IMR-90 (cell line): Measurements from ENCODE around the gene LINC00237.

Source experiments
- NFE2L2 ChIP-seq: fragments of 150-350 bp; IDR thresholded peaks from 2 replicates; pipeline ENCODE4 v1.6.1; 2016; ENCODE audit warnings: low read depth, mild to moderate bottlenecking, low read length
- POLR2A ChIP-seq: IDR thresholded peaks from 2 replicates; pipeline ENCODE4 v1.6.1; 2012; ENCODE audit warnings: mild to moderate bottlenecking, low read depth, low read length
- RAD21 ChIP-seq: IDR thresholded peaks from 2 replicates; pipeline ENCODE4 v1.6.1; 2012; ENCODE audit warnings: low read length, improper control_type of control experiment
- RCOR1 ChIP-seq: IDR thresholded peaks from 2 replicates; pipeline ENCODE4 v1.6.1; 2012; ENCODE audit warnings: mild to moderate bottlenecking, low read length, improper control_type of control experiment; ENCODE audit not compliant: insufficient replicate concordance
- RFX5 ChIP-seq: IDR thresholded peaks from 2 replicates; pipeline ENCODE4 v1.8.0; 2012; ENCODE audit warnings: low read depth, mild to moderate bottlenecking, low read length, moderate library complexity
- SMC3 ChIP-seq: fragments of 150-350 bp; IDR thresholded peaks from 2 replicates; pipeline ENCODE4 v1.6.1; 2016; ENCODE audit warnings: low read depth, mild to moderate bottlenecking, antibody characterized with exemption, low read length, moderate library complexity
- TF ChIP-seq, protein P1 (sequence below): conservative IDR thresholded peaks from 2 replicates; pipeline ENCODE4 v1.5.1; 2012; ENCODE audit warnings: mild to moderate bottlenecking, low read depth, low read length, improper control_type of control experiment
- TF ChIP-seq, protein P2 (sequence below): fragments of 150-350 bp; IDR thresholded peaks from 2 replicates; pipeline ENCODE4 v1.6.1; 2016; ENCODE audit warnings: low read depth, mild to moderate bottlenecking, low read length, moderate library complexity, borderline replicate concordance

GRCh38 chr20:21050710-21051109 is 55.4 kb downstream of the LINC00237 start:
- TF ChIP-seq, protein P1, sequence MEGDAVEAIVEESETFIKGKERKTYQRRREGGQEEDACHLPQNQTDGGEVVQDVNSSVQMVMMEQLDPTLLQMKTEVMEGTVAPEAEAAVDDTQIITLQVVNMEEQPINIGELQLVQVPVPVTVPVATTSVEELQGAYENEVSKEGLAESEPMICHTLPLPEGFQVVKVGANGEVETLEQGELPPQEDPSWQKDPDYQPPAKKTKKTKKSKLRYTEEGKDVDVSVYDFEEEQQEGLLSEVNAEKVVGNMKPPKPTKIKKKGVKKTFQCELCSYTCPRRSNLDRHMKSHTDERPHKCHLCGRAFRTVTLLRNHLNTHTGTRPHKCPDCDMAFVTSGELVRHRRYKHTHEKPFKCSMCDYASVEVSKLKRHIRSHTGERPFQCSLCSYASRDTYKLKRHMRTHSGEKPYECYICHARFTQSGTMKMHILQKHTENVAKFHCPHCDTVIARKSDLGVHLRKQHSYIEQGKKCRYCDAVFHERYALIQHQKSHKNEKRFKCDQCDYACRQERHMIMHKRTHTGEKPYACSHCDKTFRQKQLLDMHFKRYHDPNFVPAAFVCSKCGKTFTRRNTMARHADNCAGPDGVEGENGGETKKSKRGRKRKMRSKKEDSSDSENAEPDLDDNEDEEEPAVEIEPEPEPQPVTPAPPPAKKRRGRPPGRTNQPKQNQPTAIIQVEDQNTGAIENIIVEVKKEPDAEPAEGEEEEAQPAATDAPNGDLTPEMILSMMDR: no peak
- TF ChIP-seq RFX5 (no peak), POLR2A (no peak), RAD21 (no peak), SMC3 (no peak), RCOR1 (no peak), NFE2L2 (no peak)
- TF ChIP-seq, protein P2, sequence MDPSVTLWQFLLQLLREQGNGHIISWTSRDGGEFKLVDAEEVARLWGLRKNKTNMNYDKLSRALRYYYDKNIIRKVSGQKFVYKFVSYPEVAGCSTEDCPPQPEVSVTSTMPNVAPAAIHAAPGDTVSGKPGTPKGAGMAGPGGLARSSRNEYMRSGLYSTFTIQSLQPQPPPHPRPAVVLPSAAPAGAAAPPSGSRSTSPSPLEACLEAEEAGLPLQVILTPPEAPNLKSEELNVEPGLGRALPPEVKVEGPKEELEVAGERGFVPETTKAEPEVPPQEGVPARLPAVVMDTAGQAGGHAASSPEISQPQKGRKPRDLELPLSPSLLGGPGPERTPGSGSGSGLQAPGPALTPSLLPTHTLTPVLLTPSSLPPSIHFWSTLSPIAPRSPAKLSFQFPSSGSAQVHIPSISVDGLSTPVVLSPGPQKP: no peak
